Hematopoietic multipotent progenitor cell treated with erythropoietin and hydrocortisone succinate and interleukin-3 and kit ligand, for 4 days (in vitro differentiated cells): ENCODE measurements around the gene OBP2A.
A peak's percentile ranks its signal among the peaks of the same experiment; 100 is the strongest.

ENCODE experiments used
- DNase-seq: peaks from one replicate; pipeline ENCODE4 v3.0.0-alpha.2; 2015

OBP2A gene

GRCh38 chr9:135552698-135553171 lies 6.8 kb downstream of the OBP2A start:
- DNase-seq = peak; percentile 10

GRCh38 chr9:135554718-135555117 lies 8.8 kb downstream of the OBP2A start:
- DNase-seq = no peak

- DNase-seq = no peak
Measured at GRCh38 chr9:135555203-135555602, 9.3 kb downstream of the OBP2A start.

- no peak for DNase-seq
Measured at GRCh38 chr9:135555910-135556309, 10.0 kb downstream of the OBP2A start.

- no peak for DNase-seq
Measured at GRCh38 chr9:135559606-135560005, 13.7 kb downstream of the OBP2A start.

- DNase-seq = no peak
Measured at GRCh38 chr9:135561391-135562234, 15.7 kb downstream of the OBP2A start, which contains the start of gene PAEP. PAEP (plus strand) TSS chr9:135561756.

GRCh38 chr9:135562235-135562745 lies 16.4 kb downstream of the OBP2A start:
- DNase-seq = no peak

GRCh38 chr9:135563039-135563476 lies 17.1 kb downstream of the OBP2A start:
- no peak for DNase-seq

- DNase-seq = no peak
Measured at GRCh38 chr9:135563858-135564257, 17.9 kb downstream of the OBP2A start.

- DNase-seq = no peak
Measured at GRCh38 chr9:135565141-135565628, 19.3 kb downstream of the OBP2A start.

GRCh38 chr9:135565636-135566035 lies 19.7 kb downstream of the OBP2A start:
- no peak for DNase-seq

- DNase-seq = no peak
Measured at GRCh38 chr9:135566552-135566951, 20.6 kb downstream of the OBP2A start.

- no peak for DNase-seq
Measured at GRCh38 chr9:135567311-135567710, 21.4 kb downstream of the OBP2A start.

- DNase-seq = no peak
Measured at GRCh38 chr9:135568026-135568425, 22.1 kb downstream of the OBP2A start.

- no peak for DNase-seq
Measured at GRCh38 chr9:135570456-135570855, 24.5 kb downstream of the OBP2A start.

GRCh38 chr9:135572233-135572632 lies 26.3 kb downstream of the OBP2A start:
- DNase-seq = no peak

GRCh38 chr9:135573124-135573523 lies 27.2 kb downstream of the OBP2A start:
- no peak for DNase-seq

GRCh38 chr9:135574331-135574730 lies 28.4 kb downstream of the OBP2A start:
- DNase-seq = no peak

GRCh38 chr9:135574943-135575342 lies 29.0 kb downstream of the OBP2A start:
- no peak for DNase-seq

GRCh38 chr9:135575995-135576631 lies 30.2 kb downstream of the OBP2A start:
- DNase-seq = no peak

- no peak for DNase-seq
Measured at GRCh38 chr9:135577256-135577655, 31.3 kb downstream of the OBP2A start.

GRCh38 chr9:135579356-135579755 lies 33.4 kb downstream of the OBP2A start:
- no peak for DNase-seq

- DNase-seq = no peak
Measured at GRCh38 chr9:135579889-135580660, 34.1 kb downstream of the OBP2A start.
